SU-DHL-6 (cell line): Measurements from ENCODE around the gene DIS3L2.

Experiments used
- H2AFZ ChIP-seq: fragments of 200-600 bp; sonication (generic); 2 replicates; pipeline ENCODE4 v1.6.1; 2014; ENCODE audit warnings: low read depth, mild to moderate bottlenecking, moderate library complexity, mixed read lengths, antibody characterized with exemption, low read length; ENCODE audit not compliant: severe bottlenecking
- H3F3A ChIP-seq: fragments of 200-600 bp; shearing (Covaris generic); 2 replicates; pipeline ENCODE4 v1.6.0; 2016; ENCODE audit warnings: antibody characterized with exemption, mild to moderate bottlenecking; ENCODE audit not compliant: insufficient read depth
- H3K27ac ChIP-seq: fragments of 200-600 bp; sonication (generic); 2 replicates; pipeline ENCODE4 v1.5.1; 2016; ENCODE audit warnings: low read depth, mild to moderate bottlenecking, low read length, moderate library complexity, mixed read lengths
- H3K27me3 ChIP-seq: fragments of 200-600 bp; sonication (generic), shearing (Covaris generic); 2 replicates; pipeline ENCODE4 v1.6.0; 2014; ENCODE audit warnings: mild to moderate bottlenecking, low read length
- H3K36me3 ChIP-seq: fragments of 200-600 bp; sonication (generic); 2 replicates; pipeline ENCODE4 v1.6.1; 2014; ENCODE audit warnings: mild to moderate bottlenecking, low read length, mixed read lengths
- H3K4me2 ChIP-seq: fragments of 300-600, 200-600 bp; shearing (Covaris generic), sonication (generic); 2 replicates; pipeline ENCODE4 v1.6.0; 2014; ENCODE audit warnings: low read length, low read depth, mild to moderate bottlenecking; ENCODE audit not compliant: poor library complexity, severe bottlenecking
- H3K4me3 ChIP-seq: fragments of 200-600 bp; sonication (generic); 2 replicates; pipeline ENCODE4 v1.5.1; 2014; ENCODE audit warnings: antibody characterized with exemption, low read length, mild to moderate bottlenecking, mixed read lengths; ENCODE audit not compliant: insufficient read depth, poor library complexity, severe bottlenecking
- H3K79me2 ChIP-seq: fragments of 200-600 bp; sonication (generic); 2 replicates; pipeline ENCODE4 v1.6.1; 2014; ENCODE audit warnings: mild to moderate bottlenecking, low read length, moderate library complexity; ENCODE audit not compliant: insufficient read depth
- H3K9ac ChIP-seq: fragments of 200-600 bp; sonication (generic); 2 replicates; pipeline ENCODE4 v1.7.0; 2014; ENCODE audit warnings: mild to moderate bottlenecking, low read length
- H3K9me2 ChIP-seq: fragments of 200-600 bp; sonication (generic); replicated peaks from 2 replicates; pipeline ENCODE4 v1.6.1; 2014; ENCODE audit warnings: low read length; ENCODE audit not compliant: insufficient read depth
- H3K9me3 ChIP-seq: fragments of 200-600 bp; sonication (generic); 2 replicates; pipeline ENCODE4 v1.6.1; 2014; ENCODE audit warnings: low read length, mixed read lengths; ENCODE audit not compliant: insufficient read depth
- H4K20me1 ChIP-seq: fragments of 200-600 bp; sonication (generic); 2 replicates; pipeline ENCODE4 v1.6.1; 2014; ENCODE audit warnings: low read depth, mild to moderate bottlenecking, antibody characterized with exemption, low read length, moderate library complexity, mixed read lengths
- CTCF ChIP-seq: fragments of 200-600 bp; sonication (generic); IDR thresholded peaks from one replicate; pipeline ENCODE4 v1.5.1; 2017; ENCODE audit warnings: antibody characterized with exemption, mild to moderate bottlenecking, low read length, moderate library complexity; ENCODE audit not compliant: insufficient read depth, poor library complexity, severe bottlenecking
- EZH2phosphoT487 ChIP-seq: fragments of 200-600 bp; sonication (generic), shearing (Covaris generic); conservative IDR thresholded peaks from 2 replicates; pipeline ENCODE4 v1.6.1; 2018; ENCODE audit warnings: mild to moderate bottlenecking, antibody characterized with exemption, low read length, moderate library complexity, mixed read lengths

The DIS3L2 gene

GRCh38 chr2:232117413-232117812 is 155.9 kb downstream of the DIS3L2 start:
- TF ChIP-seq CTCF, result no peak
- TF ChIP-seq EZH2phosphoT487, result no peak
- H3K27ac ChIP-seq, result no peak overlapping the region
- H3K9ac ChIP-seq, result no peak overlapping the region

GRCh38 chr2:232120911-232121310 is 159.4 kb downstream of the DIS3L2 start:
- H4K20me1 ChIP-seq, result no peaks in the 10 kb centered on the region; the same call in 1 of the 2 replicates
- H3F3A ChIP-seq, result no peaks in the 10 kb centered on the region
- no peaks in the 10 kb centered on the region for H3K9me2 ChIP-seq
- no peak for TF ChIP-seq CTCF
- TF ChIP-seq EZH2phosphoT487, result no peak
- H3K4me3 ChIP-seq, result no peak overlapping the region
- H2AFZ ChIP-seq, result no peak overlapping the region
- no peaks in the 10 kb centered on the region for H3K27me3 ChIP-seq
- H3K36me3 ChIP-seq, result no peaks in the 10 kb centered on the region
- H3K27ac ChIP-seq, result no peak overlapping the region
- no peaks in the 10 kb centered on the region for H3K9me3 ChIP-seq
- H3K4me2 ChIP-seq, result no peak overlapping the region
- H3K79me2 ChIP-seq, result no peaks in the 10 kb centered on the region
- no peak overlapping the region for H3K9ac ChIP-seq

More at GRCh38 chr2:232117413-232117812, 155.9 kb downstream of the DIS3L2 start:
- H3K79me2 ChIP-seq, result no peaks in the 10 kb centered on the region
- no peaks in the 10 kb centered on the region for H3K9me3 ChIP-seq
- no peaks in the 10 kb centered on the region for H3K9me2 ChIP-seq
- no peak overlapping the region for H3K4me2 ChIP-seq
- no peak overlapping the region for H3K4me3 ChIP-seq
- no peaks in the 10 kb centered on the region for H3K36me3 ChIP-seq
- H3K27me3 ChIP-seq, result no peaks in the 10 kb centered on the region
- H4K20me1 ChIP-seq, result no peaks in the 10 kb centered on the region; the same call in 1 of the 2 replicates
- H2AFZ ChIP-seq, result no peak overlapping the region
- H3F3A ChIP-seq, result no peaks in the 10 kb centered on the region

- no peak overlapping the region for H3K4me2 ChIP-seq
- TF ChIP-seq EZH2phosphoT487, result no peak
- TF ChIP-seq CTCF, result no peak
- no peak overlapping the region for H3K27ac ChIP-seq
- H3K27me3 ChIP-seq, result no peaks in the 10 kb centered on the region
- no peaks in the 10 kb centered on the region for H3K36me3 ChIP-seq
- H3K79me2 ChIP-seq, result no peaks in the 10 kb centered on the region
- no peaks in the 10 kb centered on the region; the same call in 1 of the 2 replicates for H4K20me1 ChIP-seq
- H3K9me3 ChIP-seq, result no peaks in the 10 kb centered on the region
- H3K9ac ChIP-seq, result no peak overlapping the region
- H3K9me2 ChIP-seq, result no peaks in the 10 kb centered on the region
- no peak overlapping the region for H3K4me3 ChIP-seq
- no peaks in the 10 kb centered on the region for H3F3A ChIP-seq
- no peak overlapping the region for H2AFZ ChIP-seq
These were observed 162.8 kb downstream of the DIS3L2 start for GRCh38 chr2:232124309-232124708.
